Middle frontal gyrus (tissue), 1 donor: Measurements from ENCODE around the gene PCBP3.
"Not testable (repeated sequence)": the region's sequence is repeated elsewhere in the genome, so short reads cannot be mapped to it uniquely, and the experiment has no call there.

ENCODE experiments used
- DNase-seq: peaks from one replicate; pipeline ENCODE4 v3.0.0-alpha.2; 2015; ENCODE audit warnings: low spot score; ENCODE audit errors: extremely low spot score

Gene PCBP3

DNA sequence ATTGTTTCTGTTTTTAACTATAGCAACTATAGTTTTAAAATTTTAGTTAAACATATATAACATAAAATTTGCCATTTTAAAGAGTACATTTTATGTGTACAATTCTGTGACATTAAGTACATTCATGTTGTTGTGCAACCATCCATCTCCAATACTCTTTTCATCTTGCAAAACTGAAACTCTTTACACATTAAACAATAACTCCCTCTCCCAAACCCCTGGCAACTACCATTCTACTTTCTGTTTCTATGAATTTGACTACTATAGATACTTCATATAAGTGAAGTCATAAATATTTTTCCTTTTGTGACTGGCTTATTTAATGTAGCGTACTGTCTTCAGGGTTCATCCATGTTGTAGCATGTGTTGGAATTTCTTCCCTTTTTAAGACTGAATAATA is 25.9 kb downstream of the PCBP3 start:
- DNase-seq, result no peak

DNA sequence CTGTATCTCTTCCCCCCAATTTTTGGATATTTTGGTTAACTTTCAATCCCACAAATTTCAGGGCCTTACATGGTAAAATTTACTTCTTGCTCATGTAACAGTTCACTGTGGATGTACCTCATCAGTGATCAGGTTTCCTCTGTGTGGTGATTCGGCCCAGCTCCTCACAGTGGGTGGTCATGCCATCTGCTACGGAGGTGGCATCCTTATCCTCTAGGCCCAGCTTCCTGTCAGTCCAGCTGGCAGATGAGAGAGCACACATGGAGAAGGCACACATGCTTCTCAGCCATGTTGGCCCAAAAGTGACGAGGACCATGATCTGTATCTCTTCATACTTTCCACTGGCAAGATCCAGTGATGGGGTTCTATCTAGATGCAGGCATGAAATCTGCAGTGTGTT is 27.2 kb downstream of the PCBP3 start:
- DNase-seq, result no peak

DNA sequence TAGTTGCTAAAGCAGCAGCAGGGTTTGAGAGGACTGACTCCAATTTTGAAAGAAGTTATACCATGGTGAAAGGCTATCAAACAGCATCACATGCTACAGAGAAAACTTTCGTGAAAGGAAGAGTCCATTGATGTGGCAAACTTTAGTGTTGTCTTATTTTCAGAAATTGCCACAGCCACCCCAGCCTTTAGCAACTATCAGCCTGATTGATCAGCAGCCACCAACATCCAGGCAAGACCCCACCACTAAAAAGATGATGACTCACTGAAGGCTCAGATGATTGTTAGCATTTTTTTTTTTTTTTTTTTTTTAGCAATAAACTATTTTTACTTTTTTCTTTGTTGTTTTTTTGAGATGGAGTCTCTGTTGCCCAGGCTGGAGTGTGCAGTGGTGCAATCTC is 35.3 kb downstream of the PCBP3 start:
- not testable (repeated sequence) for DNase-seq

DNA sequence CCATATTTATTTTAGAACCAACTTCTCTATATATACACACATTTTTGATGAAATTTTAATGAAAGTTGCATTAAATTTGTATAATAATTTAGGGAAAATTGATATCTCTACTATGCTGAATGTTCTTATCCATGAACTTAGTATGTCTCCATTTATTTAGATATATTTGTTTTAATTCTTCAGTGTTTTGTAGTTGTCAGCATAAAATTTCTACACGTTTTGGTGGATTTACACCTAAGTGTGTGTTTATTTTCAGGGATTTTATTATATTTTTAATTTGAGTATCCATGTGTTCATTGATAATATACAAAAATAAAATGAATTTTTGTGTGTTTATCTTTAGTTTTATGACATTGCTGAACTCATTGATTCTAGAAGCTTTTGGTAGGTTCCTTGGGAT is 36.7 kb downstream of the PCBP3 start:
- no peak for DNase-seq

- no peak for DNase-seq
Observed at GRCh38 chr21:45695086-45695485, 51.6 kb downstream of the PCBP3 start.

DNA sequence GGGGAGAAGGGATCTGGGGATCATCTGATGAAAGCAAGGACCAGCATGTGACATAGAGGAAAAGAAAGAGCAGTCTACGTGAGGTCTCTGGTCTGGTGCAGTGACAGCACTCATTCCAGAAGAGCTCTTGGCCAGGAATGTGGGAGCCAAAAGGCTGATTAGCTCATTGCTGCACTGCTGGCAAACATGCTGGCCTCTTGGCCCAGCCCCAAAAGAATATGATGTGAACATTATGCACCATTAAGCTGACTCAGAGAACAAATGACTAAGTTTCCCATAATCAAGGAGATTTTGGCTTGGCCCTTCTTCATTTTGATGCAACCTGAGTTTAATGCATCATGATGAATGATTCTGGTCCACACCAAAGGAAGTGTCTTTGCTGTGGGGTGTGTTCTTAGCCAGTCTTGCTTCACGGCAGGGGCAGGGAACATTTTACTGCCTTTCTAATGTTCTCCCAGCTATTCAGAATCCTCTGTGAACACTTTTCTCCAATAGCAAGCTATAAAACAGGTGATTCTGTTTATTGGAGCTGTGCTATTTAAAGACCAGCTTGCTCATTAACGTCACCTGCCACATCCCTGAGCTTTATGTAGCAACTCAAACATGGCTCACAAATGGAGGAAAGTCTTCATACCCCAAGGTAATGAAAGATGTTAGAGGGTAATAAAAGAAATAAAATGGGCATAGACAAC is 55.1 kb downstream of the PCBP3 start:
- DNase-seq, result no peak

- no peak for DNase-seq
Observed at GRCh38 chr21:45699251-45699942, 55.9 kb downstream of the PCBP3 start.

- no peak for DNase-seq
Observed at GRCh38 chr21:45699966-45700365, 56.4 kb downstream of the PCBP3 start.

DNA sequence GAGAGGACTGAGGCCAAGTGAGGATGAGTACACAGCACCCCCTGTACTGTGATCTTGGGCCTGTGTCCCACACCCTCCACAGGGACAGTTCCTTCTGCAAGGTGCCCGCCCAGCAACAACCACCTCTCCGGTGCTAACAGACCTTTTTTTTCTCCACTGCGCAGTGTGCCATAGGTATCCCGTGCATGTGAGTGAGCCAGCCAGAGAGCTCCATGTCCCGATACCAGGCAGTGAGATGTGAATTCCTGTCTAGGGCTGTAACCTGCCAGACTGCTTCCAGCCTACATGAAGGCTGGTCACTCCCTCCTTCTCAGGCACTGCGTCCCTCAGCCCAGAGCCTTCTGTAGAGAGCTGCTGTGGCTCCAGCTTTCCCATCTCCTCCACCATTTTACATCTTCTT is 56.9 kb downstream of the PCBP3 start:
- DNase-seq, result no peak

DNA sequence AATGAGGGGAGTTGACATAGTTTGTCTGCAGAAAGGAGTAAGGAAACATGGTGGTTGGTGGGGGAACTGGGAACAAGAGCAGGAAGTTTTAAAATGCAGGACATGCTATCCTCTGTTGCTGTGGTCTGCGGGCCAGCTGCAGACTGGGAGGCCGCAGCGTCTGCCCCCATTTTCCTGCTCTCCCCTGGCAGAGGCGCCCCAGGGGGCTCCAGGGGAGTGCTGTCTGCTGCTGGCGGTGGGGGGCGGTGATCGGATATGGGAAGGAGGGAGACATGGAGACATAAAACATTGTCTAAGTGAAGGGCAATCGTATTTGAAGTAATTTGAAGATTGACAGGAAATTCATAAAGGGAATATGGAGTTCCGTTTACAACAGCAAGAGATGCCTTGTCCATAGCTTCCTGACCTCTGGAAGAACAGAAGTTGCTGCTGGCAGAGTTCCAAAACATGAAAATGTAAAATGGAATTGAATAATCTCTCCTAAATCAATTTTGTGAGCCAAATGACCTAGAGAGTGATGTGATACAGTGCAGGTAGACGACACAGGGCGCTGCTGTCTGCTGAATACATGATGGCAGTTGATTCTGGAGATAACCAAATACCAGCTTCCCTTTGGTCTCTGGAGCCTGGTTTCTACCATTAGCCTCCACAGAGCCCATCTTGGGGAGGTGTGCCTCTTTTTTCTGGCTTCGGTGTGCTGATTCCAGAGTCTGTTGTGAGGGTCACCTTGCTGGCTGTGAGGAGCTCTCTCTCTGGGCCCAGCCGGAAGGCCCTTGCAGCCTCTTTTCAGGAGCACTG is 61.0 kb downstream of the PCBP3 start:
- DNase-seq, result no peak

DNA sequence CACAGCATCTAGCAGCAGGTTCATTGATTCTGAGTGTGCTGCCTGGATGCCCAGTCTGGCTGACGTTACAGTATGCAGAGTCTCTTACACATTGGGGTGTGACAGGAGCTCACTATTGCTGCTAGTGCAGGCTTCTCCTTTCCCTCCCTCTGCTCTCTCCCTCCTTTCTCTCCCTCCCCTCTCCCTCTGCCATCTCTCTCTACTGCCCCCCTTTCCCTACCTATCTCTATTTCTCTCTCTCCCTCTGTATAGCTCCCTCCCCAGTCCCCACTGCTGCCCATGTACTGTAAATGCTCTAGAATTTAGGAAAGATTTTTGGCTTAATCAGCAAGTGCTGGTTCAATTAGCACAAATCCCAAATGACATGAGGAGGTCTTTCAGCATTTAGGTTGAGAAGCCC is 62.8 kb downstream of the PCBP3 start:
- no peak for DNase-seq

DNA sequence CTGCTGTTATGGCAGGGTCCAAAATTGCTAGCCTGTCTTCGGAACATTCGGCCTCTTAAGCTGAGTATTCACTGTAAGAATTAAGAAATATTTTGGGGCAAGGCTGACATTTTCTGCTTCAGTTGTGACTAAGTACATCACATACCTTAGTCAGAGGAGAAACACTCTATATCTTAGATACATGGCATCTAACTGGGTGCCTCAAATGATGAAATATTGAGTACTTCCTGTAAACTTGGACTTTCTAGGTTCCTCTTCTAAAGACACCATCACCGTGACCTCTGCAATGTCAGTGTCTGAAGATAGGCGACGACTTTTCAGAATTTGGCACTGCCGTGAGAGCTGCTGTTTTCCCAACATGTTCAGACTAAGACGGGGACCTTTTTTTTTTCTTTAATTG is 65.6 kb downstream of the PCBP3 start:
- no peak for DNase-seq

- no peak for DNase-seq
Observed at GRCh38 chr21:45709696-45710268, 66.3 kb downstream of the PCBP3 start.

DNA sequence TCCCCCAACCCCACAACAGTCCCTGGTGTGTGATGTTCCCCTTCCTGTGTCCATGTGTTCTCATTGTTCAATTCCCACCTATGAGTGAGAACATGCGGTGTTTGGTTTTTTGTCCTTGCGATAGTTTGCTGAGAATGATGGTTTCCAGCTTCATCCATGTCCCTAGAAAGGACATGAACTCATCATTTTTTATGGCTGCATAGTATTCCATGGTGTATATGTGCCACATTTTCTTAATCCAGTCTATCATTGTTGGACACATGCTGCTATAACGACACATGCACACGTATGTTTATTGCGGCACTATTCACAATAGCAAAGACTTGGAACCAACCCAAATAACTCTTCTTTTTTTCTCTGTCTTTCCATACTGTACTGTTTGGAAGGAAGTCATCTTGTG is 66.8 kb downstream of the PCBP3 start:
- DNase-seq, result not testable (repeated sequence)

DNA sequence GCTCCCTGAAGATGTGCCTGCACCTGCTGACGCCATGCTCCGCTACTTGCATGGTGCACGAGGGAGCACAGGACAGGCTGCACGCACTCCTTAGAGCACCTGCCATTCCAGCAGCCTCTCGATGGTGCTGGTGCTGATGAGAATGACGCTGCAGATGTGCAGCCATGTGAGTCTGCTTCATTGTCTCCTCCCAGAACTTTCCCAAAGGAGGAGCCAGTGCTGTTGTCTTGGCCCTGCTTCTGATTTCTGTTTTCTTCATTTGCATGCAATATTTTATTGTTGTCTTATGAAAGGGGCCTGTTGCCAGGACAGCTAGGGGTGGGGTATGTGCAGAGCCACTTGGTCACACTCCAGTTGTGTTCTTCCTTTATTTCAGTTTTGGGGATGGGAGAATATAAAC is 70.1 kb downstream of the PCBP3 start:
- no peak for DNase-seq

- no peak for DNase-seq
Observed at GRCh38 chr21:45715441-45715840, 71.9 kb downstream of the PCBP3 start.

DNA sequence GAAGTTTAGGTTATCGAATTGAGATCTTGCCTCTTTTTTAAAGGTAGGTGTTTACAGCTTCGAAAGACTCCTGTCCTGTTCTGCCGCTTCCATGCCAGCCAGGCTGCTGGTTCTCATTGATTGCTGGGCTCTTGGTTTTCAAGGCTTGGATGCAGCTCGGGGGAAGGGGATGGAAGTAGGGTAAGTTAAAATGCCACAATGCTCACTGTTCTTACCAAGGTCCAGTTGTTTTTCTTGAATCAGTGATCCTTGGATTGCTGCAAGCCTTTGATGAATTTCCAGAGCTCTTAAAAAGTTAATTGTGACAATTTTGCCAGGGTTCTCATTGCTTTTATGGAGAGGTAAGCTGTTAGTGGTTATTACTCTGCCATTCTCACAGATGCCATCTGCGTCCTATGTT is 74.9 kb downstream of the PCBP3 start:
- no peak for DNase-seq

DNA sequence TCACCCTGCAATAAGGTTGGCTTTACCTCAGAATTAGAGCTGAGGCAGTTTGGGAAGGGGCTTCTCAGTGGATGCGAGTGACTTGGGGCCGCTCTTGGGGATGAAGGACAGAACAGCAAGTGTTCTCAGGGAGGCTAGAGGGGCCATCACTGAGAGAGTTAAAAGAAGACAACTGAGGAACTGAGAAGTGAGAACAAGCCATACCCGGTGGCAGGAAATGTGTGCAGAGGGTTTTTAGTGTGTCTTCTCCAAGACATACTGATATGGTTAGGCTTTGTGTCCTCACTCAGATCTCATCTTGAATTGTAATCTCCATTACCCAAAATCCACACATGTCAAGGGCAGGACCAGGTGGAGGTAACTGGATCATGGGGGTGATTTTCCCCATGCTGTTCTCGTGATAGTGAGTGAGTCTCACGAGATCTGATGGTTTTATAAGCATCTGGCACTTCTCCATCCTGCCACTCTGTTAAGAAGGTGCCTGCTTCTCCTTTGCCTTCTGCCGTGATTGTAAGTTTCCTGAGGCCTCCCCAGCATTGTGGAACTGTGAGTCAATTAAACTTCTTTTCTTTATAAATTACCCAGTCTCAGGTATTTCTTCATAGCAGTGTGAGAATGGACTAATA is 75.8 kb downstream of the PCBP3 start:
- no peak for DNase-seq

DNA sequence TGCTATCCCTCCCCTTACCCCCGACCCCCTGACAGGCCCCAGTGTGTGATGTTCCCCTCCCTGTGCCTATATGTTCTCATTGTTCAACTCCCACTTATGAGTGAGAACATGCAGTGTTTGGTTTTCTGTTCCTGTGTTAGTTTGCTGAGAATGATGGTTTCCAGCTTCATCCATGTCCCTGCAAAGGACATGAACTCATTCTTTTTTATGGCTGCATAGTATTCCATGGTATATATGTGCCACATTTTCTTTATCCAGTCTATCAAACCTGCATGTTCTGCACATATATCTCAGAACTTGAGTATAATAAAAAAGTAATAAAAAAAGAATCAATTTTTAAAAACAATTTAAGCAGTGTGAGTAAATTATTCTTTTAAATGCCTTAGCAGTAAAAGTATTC is 76.7 kb downstream of the PCBP3 start:
- DNase-seq, result not testable (repeated sequence)

- no peak for DNase-seq
Observed at GRCh38 chr21:45721671-45722070, 78.1 kb downstream of the PCBP3 start.
